PFSK-1 (cell line): Measurements from ENCODE around the gene KIRREL3.

Source experiments
- POLR2AphosphoS5 ChIP-seq: IDR thresholded peaks from 2 replicates; pipeline ENCODE4 v1.6.1; 2012; ENCODE audit warnings: low read depth, mild to moderate bottlenecking, control low read depth, low read length, moderate library complexity
- SIN3A ChIP-seq: IDR thresholded peaks from 2 replicates; pipeline ENCODE4 v1.6.1; 2012; ENCODE audit warnings: mild to moderate bottlenecking, low read length, moderate library complexity, borderline replicate concordance; ENCODE audit not compliant: insufficient read depth

- no peak for TF ChIP-seq POLR2AphosphoS5
- TF ChIP-seq SIN3A, result no peak
Measured at GRCh38 chr11:126898802-126899201, 101.8 kb downstream of the KIRREL3 start.
